Rectal smooth muscle tissue (tissue), 1 donor: ENCODE measurements around the gene SLC12A9.

Experiments used
- H3K27ac ChIP-seq: one replicate; pipeline ENCODE4 v1.7.0; 2013; ENCODE audit warnings: low read depth, low read length, inconsistent platforms
- H3K27me3 ChIP-seq: one replicate; pipeline ENCODE4 v1.7.0; 2013; ENCODE audit warnings: low read length; ENCODE audit not compliant: control insufficient read depth, insufficient read depth
- H3K36me3 ChIP-seq: one replicate; pipeline ENCODE4 v1.7.0; 2013; ENCODE audit warnings: low read length; ENCODE audit not compliant: control insufficient read depth, insufficient read depth
- H3K4me1 ChIP-seq: one replicate; pipeline ENCODE4 v1.7.0; 2013; ENCODE audit warnings: low read length; ENCODE audit not compliant: control insufficient read depth, insufficient read depth
- H3K4me3 ChIP-seq: one replicate; pipeline ENCODE4 v1.7.0; 2013; ENCODE audit warnings: low read length
- H3K9ac ChIP-seq: one replicate; pipeline ENCODE4 v1.7.0; 2013; ENCODE audit warnings: low read length

SLC12A9 gene

GRCh38 chr7:100884736-100885439 lies 32.4 kb downstream of the SLC12A9 start:
- Histone ChIP-seq H3K27me3 (no peaks in the 10 kb centered on the region), H3K9ac (no peak overlapping the region), H3K4me3 (no peak overlapping the region), H3K27ac (no peak overlapping the region), H3K4me1 (peaks cover 7% of the 10 kb centered on the region), H3K36me3 (peaks cover 52% of the 10 kb centered on the region)

- H3K4me1 ChIP-seq: peaks cover 10% of the 10 kb centered on the region
- no peak overlapping the region for H3K27ac ChIP-seq
- H3K36me3 ChIP-seq: peaks cover 50% of the 10 kb centered on the region
- no peaks in the 10 kb centered on the region for H3K27me3 ChIP-seq
- no peak overlapping the region for H3K9ac ChIP-seq
- H3K4me3 ChIP-seq: no peak overlapping the region
These were observed 33.1 kb downstream of the SLC12A9 start for GRCh38 chr7:100885440-100886141.

GRCh38 chr7:100886142-100886935 lies 33.8 kb downstream of the SLC12A9 start:
- no peak overlapping the region for H3K27ac ChIP-seq
- no peaks in the 10 kb centered on the region for H3K27me3 ChIP-seq
- H3K4me1 ChIP-seq: peaks cover 10% of the 10 kb centered on the region
- no peak overlapping the region for H3K9ac ChIP-seq
- peaks cover 45% of the 10 kb centered on the region for H3K36me3 ChIP-seq
- H3K4me3 ChIP-seq: no peak overlapping the region

GRCh38 chr7:100886936-100887515 lies 34.5 kb downstream of the SLC12A9 start:
- H3K9ac ChIP-seq: no peak overlapping the region
- H3K27ac ChIP-seq: no peak overlapping the region
- H3K36me3 ChIP-seq: peaks cover 38% of the 10 kb centered on the region
- no peaks in the 10 kb centered on the region for H3K27me3 ChIP-seq
- H3K4me1 ChIP-seq: peaks cover 10% of the 10 kb centered on the region
- H3K4me3 ChIP-seq: no peak overlapping the region

- H3K36me3 ChIP-seq: peaks cover 37% of the 10 kb centered on the region
- no peak overlapping the region for H3K27ac ChIP-seq
- no peak overlapping the region for H3K4me3 ChIP-seq
- H3K27me3 ChIP-seq: peaks cover 5% of the 10 kb centered on the region
- H3K9ac ChIP-seq: no peak overlapping the region
- peaks cover 10% of the 10 kb centered on the region for H3K4me1 ChIP-seq
These were observed 35.2 kb downstream of the SLC12A9 start for GRCh38 chr7:100887516-100888290.

- Histone ChIP-seq H3K36me3 (peaks cover 34% of the 10 kb centered on the region), H3K4me3 (peak overlapping the region; percentile 79), H3K4me1 (peaks cover 10% of the 10 kb centered on the region), H3K9ac (peak overlapping the region; percentile 66), H3K27me3 (peaks cover 5% of the 10 kb centered on the region), H3K27ac (peak overlapping the region; percentile 80)
These were observed 35.9 kb downstream of the SLC12A9 start for GRCh38 chr7:100888291-100888987.

- peaks cover 10% of the 10 kb centered on the region for H3K4me1 ChIP-seq
These were observed 36.7 kb downstream of the SLC12A9 start, which contains the start of gene UFSP1 for GRCh38 chr7:100888988-100889750. UFSP1 (minus strand) TSS chr7:100889715; CDS start chr7:100889271, 444 bp downstream.

GRCh38 chr7:100890653-100891567 lies 38.4 kb downstream of the SLC12A9 start:
- peaks cover 5% of the 10 kb centered on the region for H3K27me3 ChIP-seq
- peaks cover 10% of the 10 kb centered on the region for H3K4me1 ChIP-seq
- H3K4me3 ChIP-seq: peak overlapping the region; percentile 60
- H3K36me3 ChIP-seq: peaks cover 19% of the 10 kb centered on the region
- no peak overlapping the region for H3K9ac ChIP-seq
- peak overlapping the region; percentile 80 for H3K27ac ChIP-seq

More at GRCh38 chr7:100888988-100889750, 36.7 kb downstream of the SLC12A9 start, which contains the start of gene UFSP1:
- H3K27me3 ChIP-seq: peaks cover 5% of the 10 kb centered on the region
- H3K9ac ChIP-seq: peak within 1 kb of the TSS; percentile 74
- peak within 1 kb of the TSS; percentile 79 for H3K4me3 ChIP-seq
- peaks cover 33% of the 10 kb centered on the region for H3K36me3 ChIP-seq
- H3K27ac ChIP-seq: peak within 1 kb of the TSS; percentile 80

- H3K4me3 ChIP-seq: no peak overlapping the region
- H3K4me1 ChIP-seq: peaks cover 10% of the 10 kb centered on the region
- H3K36me3 ChIP-seq: peaks cover 11% of the 10 kb centered on the region
- peaks cover 12% of the 10 kb centered on the region for H3K27me3 ChIP-seq
- H3K27ac ChIP-seq: no peak overlapping the region
- H3K9ac ChIP-seq: no peak overlapping the region
These were observed 39.2 kb downstream of the SLC12A9 start for GRCh38 chr7:100891568-100892247.
